ENCODE data around the gene QSOX2. TPM values are rescaled to one million over a fixed set of nuclear protein-coding genes. Genes with fewer than 3 reads are reported as not detected.
"Not testable (repeated sequence)": the region's sequence is repeated elsewhere in the genome, so short reads cannot be mapped to it uniquely, and the experiment has no call there.

QSOX2 gene
- total and polyA plus RNA-seq, 7 donors = 0.60 to 10.1 (median 3.5) TPM

DNA sequence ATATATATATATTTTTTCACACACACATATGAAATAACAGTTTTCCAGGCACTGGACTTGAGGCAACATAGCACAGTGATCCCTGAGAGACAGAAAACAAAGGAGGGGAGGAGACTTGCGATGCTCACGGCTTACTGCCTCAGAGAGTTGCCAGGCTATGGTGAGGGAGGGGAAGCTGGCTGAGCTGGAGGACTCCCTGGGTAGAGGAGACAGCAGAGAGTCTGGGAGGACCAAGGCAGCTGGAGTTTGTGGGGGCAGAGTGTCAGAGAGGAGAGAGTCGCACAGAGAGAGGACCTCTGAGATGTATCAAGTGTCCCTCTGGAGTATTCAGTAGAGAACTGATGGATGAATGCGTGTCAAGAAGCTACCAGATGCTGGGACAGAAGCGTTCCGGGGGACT lies 23.1 kb upstream of the QSOX2 start:
- H3K4me3 ChIP-seq = no peak overlapping the region
- peaks cover 0 to 15% (median 9%) of the 10 kb centered on the region in 4 donors for H3K4me1 ChIP-seq
- TF ChIP-seq POLR2AphosphoS5 (IDR thresholded peaks at IDR 0.05) (no peak), POLR2A (IDR thresholded peaks at IDR 0.05) (no peak), EP300 (IDR thresholded peaks at IDR 0.05) (no peak)
- TF ChIP-seq, protein P1, sequence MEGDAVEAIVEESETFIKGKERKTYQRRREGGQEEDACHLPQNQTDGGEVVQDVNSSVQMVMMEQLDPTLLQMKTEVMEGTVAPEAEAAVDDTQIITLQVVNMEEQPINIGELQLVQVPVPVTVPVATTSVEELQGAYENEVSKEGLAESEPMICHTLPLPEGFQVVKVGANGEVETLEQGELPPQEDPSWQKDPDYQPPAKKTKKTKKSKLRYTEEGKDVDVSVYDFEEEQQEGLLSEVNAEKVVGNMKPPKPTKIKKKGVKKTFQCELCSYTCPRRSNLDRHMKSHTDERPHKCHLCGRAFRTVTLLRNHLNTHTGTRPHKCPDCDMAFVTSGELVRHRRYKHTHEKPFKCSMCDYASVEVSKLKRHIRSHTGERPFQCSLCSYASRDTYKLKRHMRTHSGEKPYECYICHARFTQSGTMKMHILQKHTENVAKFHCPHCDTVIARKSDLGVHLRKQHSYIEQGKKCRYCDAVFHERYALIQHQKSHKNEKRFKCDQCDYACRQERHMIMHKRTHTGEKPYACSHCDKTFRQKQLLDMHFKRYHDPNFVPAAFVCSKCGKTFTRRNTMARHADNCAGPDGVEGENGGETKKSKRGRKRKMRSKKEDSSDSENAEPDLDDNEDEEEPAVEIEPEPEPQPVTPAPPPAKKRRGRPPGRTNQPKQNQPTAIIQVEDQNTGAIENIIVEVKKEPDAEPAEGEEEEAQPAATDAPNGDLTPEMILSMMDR (IDR thresholded peaks at IDR 0.05) = no peak
- intact Hi-C loops (cut with DNase I) = no loop called here
- DNase-seq = no peak
- 76 to 79% methylated on average over 6 of the region's 6 CpGs for WGBS, 2 donors
- no peaks in the 10 kb centered on the region for H3K9me3 ChIP-seq
- no peaks in the 10 kb centered on the region for H3K27me3 ChIP-seq
- no peak overlapping the region for H3K27ac ChIP-seq
- H3K36me3 ChIP-seq = no peaks in the 10 kb centered on the region

DNA sequence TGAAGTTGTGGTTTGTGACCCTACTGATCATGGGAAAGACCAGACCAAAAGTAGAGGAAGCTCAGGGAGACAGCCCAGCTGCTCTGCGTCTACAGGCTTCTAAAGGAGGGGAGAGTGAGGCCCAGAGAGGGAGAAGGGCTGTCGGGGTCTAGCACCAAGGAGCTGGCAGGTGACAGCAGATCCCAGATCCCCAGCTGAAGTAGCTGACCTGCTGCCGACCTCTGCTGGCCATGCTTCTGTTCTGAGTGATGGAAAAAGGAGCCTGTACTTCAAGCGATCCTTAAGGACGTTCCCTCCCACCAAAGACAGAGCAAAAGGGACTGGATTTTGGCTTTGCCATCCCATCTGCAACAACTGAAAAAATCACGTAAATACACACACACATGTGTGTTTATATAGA lies 22.7 kb upstream of the QSOX2 start:
- Histone ChIP-seq H3K27ac (no peak overlapping the region), H3K27me3 (no peaks in the 10 kb centered on the region), H3K4me3 (no peak overlapping the region), H3K9me3 (no peaks in the 10 kb centered on the region), H3K36me3 (no peaks in the 10 kb centered on the region), H3K4me1 (peaks cover 0 to 15% (median 9%) of the 10 kb centered on the region in 4 donors)
- 46 to 54% methylated on average over 6 of the region's 6 CpGs for WGBS, 2 donors
- TF ChIP-seq, protein P1 (IDR thresholded peaks at IDR 0.05) = no peak
- TF ChIP-seq POLR2AphosphoS5 (IDR thresholded peaks at IDR 0.05) (no peak), POLR2A (IDR thresholded peaks at IDR 0.05) (no peak), EP300 (IDR thresholded peaks at IDR 0.05) (no peak)
- intact Hi-C loops (cut with DNase I) = no loop called here
- DNase-seq = no peak

DNA sequence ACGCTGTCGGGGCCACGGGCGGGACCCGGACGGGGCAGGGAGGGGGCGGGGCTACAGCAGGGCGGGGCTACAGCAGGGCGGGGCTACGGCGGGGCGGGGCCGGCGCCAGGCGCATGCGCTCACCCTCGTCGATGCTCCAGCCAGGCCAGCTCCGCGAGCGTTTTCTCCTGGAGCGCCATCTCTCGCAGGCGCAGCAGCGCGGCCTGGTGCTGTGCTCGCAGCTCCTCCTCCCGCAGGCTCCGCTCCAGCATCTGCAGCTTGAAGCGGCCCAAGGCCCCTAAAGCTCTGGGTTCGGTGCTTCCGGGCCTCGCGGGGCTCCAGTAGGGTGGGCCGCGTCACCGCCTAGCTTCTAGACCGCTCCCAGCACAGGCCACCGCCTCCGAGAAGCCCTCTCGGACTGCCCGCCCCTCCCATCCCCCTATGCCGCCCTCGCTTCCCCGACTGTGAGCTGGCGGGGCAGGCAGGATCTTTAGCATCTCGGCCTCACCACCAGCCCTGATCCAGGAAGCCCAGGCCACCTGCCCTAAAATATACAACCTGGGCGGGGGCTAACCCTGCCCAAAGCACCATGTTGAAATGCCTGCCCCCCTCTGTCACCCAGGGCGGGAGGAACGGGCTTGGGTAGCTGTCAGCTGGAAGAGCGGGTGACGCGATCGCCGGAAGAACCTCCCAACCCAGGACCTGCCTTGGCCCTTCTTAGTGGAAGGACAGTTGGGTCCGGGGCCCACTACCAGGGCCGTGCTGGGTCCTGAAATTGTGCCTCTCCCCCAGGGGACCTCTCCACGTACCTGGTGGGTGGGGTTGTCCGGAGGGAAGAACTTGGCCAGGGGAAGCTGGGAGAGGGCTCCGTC lies 21.9 kb upstream of the QSOX2 start:
- Histone ChIP-seq H3K27me3 (no peaks in the 10 kb centered on the region), H3K9me3 (no peaks in the 10 kb centered on the region), H3K4me1 (peaks cover 0 to 15% (median 9%) of the 10 kb centered on the region in 4 donors), H3K36me3 (no peaks in the 10 kb centered on the region), H3K27ac (peak overlapping the region; percentile 59 to 74 (median 70)), H3K4me3 (peak overlapping the region; percentile 28 to 58 (median 50))
- intact Hi-C loops (cut with DNase I) = no loop called here
- DNase-seq = peak; percentile 92
- 8 to 11% methylated on average over 60 of the region's 60 CpGs for WGBS, 2 donors
- TF ChIP-seq EP300 (IDR thresholded peaks at IDR 0.05) = no peak
- peak in 2 of 4 donors; percentile 41 to 58 for TF ChIP-seq POLR2AphosphoS5 (IDR thresholded peaks at IDR 0.05)

DNA sequence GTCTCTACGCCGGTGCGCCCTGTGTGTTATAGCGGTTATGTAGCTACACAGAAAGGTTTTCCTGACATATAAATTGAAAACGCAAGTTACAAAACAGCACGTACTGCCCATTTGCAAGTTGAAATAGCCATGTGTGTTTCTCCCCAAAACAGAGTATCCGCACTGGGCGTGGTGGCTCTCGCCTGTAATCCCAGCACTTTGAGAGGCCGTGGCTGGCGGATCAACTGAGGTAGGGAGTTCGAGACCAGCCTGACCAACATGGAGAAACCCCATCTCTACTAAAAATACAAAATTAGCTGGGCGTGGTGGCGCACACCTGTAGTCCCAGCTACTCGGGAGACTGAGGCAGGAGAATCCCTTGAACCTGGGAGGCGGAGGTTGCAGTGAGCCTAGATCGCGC lies 21.0 kb upstream of the QSOX2 start:
- WGBS, 2 donors = 75 to 88% methylated on average over 18 of the region's 18 CpGs
- H3K36me3 ChIP-seq; DNase-seq; H3K27me3 ChIP-seq; intact Hi-C loops (cut with DNase I); H3K9me3 ChIP-seq: not testable (repeated sequence)
- H3K4me3 ChIP-seq = peak overlapping the region in 2 of 4 donors; percentile 56 to 58
- peaks cover 0 to 15% (median 9%) of the 10 kb centered on the region in 4 donors for H3K4me1 ChIP-seq
- peak overlapping the region in 2 of 4 donors; percentile 74 for H3K27ac ChIP-seq

DNA sequence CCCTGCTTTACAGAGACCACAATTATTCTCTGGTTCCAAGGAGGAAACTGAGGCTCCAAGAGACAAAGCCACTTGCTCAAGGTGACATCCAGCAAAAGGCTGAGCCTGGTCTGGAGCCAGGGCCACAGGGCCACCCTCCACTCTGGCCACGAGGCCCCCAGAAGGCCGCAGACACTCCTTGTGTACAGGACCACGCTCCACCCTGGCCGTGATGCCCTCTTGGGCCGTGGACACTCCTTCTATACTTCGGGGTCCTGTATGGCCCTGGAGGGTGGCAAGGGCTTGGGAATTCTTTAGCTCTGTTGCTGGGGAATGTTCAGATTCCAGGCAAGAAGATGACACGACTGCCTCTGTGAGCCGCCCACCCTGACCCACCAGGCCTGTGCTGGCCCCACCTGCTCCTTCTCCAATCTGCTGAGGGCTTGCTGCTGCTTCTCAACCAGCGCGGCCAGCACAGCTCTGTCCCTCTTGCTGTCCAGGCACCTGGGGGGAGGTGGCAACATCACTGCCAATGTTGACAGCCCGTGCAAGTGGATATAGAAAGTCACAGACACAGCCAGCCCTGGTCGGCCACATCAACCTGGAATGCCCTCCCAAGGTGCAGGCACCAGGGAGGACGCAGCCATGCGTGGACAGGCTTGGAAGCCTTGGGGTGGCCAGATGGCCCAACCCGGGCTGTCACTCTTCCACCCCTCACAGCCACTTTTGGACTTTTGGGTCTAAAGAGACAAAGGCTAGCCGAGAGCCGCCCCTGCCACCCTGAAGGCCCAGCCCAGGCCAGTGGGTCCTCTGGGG lies 20.1 kb upstream of the QSOX2 start:
- intact Hi-C loops (cut with DNase I) = no loop called here
- Histone ChIP-seq H3K36me3 (no peaks in the 10 kb centered on the region), H3K27ac (no peak overlapping the region), H3K4me1 (peaks cover 0 to 15% (median 9%) of the 10 kb centered on the region in 4 donors), H3K27me3 (no peaks in the 10 kb centered on the region), H3K4me3 (no peak overlapping the region), H3K9me3 (no peaks in the 10 kb centered on the region)
- TF ChIP-seq EP300 (IDR thresholded peaks at IDR 0.05) (no peak), POLR2A (IDR thresholded peaks at IDR 0.05) (no peak), POLR2AphosphoS5 (IDR thresholded peaks at IDR 0.05) (no peak)
- TF ChIP-seq, protein P1 (IDR thresholded peaks at IDR 0.05) = no peak
- no peak for DNase-seq
- 80 to 91% methylated on average over 17 of the region's 17 CpGs for WGBS, 2 donors
